ENCODE data around the gene MTFR1L.
A peak's percentile ranks its signal among the peaks of the same experiment; 100 is the strongest.

MTFR1L gene

DNA sequence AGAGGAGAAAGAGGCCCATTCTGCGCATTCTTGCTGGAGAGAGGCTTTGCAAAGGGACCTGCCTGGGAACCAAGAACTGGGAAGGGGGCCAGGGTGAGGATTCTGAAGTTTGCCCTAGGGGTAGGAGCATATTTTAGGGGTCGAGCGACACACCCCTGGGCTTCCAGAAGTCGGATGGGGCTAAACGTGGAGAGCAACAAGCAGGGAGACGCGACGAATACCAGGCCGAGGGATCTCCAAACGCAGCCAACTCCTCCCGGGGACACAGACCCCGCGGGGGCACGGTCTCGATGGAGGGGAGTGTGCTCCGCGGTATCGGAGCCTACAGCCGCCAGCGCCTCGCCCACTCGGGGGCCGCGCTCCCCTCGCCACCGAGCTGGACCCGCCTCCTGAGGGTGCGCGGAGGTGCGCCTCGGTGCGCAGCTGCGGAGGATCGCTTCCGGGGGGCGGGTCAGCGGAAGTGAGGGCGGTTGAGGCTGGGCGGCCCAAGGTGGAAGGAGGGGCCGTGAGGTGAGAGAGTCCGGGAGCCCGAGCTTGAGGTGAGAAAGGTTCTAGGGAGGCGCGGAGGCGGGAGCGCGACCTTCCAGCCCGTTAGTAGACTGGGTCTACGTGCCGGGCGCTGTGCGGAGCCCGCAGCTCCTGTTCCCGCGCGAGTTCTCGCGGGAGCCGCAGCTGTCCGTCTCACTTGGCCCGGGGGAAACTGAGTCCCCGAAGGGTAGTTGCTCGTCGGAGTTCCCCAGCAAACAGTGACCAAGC lies at the start of gene MTFR1L:
Gene MTFR1L (plus strand): TSS at position 464 of the 756 bp plus-strand sequence. CDS start 3,151 bp downstream, outside the sequence.
- DNase-seq (ENCODE audit: low read depth, low spot score), result no peak
- no CpG with 5 or more reads among the region's 64 CpGs for WGBS (ENCODE audit: insufficient coverage, insufficient read length)
- Histone ChIP-seq H3K36me3 (ENCODE audit: control insufficient read depth, insufficient read depth, low read length) (peaks cover 5% of the 10 kb centered on the region; the same call in 1 of the 2 replicates), H3K4me1 (ENCODE audit: control insufficient read depth, insufficient read depth, low read length) (peaks cover 5% of the 10 kb centered on the region; the same call in 1 of the 2 replicates), H3K27me3 (ENCODE audit: control insufficient read depth, insufficient read depth, low read length) (no peaks in the 10 kb centered on the region), H3K27ac (ENCODE audit: low read length) (no peak within 1 kb of the TSS), H3K4me3 (ENCODE audit: low read length) (peak within 1 kb of the TSS; percentile 60), H3K9me3 (ENCODE audit: control insufficient read depth, insufficient read depth, low read length) (no peaks in the 10 kb centered on the region)

DNA sequence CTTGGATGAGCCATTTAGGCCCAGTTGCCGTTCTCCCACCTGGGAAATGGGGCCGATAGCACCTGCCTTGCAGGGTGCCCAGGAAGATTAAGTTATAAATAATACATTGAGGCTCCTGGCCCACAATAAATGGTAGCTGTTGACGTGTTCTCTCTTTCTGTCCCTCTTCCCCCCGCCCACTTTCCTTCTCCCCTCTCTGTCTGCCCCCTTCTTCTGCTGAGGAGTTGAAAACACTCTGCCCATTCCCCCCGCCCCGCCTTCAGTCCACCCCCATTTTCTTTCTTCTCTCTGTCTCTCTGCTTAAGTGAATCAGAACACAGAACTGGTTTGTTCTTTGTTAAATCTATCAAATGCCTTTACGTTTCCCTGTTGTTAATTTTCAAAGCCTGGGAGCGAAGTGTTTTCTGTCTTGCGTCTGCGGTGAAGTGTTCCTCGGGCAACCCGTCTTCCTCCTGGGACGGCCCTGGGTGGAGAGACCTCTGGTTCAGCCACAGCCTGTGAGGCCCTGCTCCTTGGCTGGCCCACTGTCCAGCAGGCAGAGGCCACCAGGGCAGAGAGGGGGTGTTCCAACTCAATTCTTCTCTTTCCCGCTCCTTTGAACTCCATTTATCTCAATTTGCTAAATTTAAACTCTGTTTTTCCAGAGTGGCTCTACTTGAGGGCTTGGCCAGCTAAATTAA lies 49.1 kb upstream of the MTFR1L start:
- Histone ChIP-seq H3K9me3 (ENCODE audit: control insufficient read depth, insufficient read depth, low read length) (no peaks in the 10 kb centered on the region), H3K36me3 (ENCODE audit: control insufficient read depth, insufficient read depth, low read length) (no peaks in the 10 kb centered on the region), H3K4me3 (ENCODE audit: low read length) (no peak overlapping the region), H3K27me3 (ENCODE audit: control insufficient read depth, insufficient read depth, low read length) (no peaks in the 10 kb centered on the region), H3K4me1 (ENCODE audit: control insufficient read depth, insufficient read depth, low read length) (peaks cover 1% of the 10 kb centered on the region; the same call in 1 of the 2 replicates), H3K27ac (ENCODE audit: low read length) (no peak overlapping the region)
- no CpG with 5 or more reads among the region's 14 CpGs for WGBS (ENCODE audit: insufficient coverage, insufficient read length)
- DNase-seq (ENCODE audit: low read depth, low spot score), result no peak

DNA sequence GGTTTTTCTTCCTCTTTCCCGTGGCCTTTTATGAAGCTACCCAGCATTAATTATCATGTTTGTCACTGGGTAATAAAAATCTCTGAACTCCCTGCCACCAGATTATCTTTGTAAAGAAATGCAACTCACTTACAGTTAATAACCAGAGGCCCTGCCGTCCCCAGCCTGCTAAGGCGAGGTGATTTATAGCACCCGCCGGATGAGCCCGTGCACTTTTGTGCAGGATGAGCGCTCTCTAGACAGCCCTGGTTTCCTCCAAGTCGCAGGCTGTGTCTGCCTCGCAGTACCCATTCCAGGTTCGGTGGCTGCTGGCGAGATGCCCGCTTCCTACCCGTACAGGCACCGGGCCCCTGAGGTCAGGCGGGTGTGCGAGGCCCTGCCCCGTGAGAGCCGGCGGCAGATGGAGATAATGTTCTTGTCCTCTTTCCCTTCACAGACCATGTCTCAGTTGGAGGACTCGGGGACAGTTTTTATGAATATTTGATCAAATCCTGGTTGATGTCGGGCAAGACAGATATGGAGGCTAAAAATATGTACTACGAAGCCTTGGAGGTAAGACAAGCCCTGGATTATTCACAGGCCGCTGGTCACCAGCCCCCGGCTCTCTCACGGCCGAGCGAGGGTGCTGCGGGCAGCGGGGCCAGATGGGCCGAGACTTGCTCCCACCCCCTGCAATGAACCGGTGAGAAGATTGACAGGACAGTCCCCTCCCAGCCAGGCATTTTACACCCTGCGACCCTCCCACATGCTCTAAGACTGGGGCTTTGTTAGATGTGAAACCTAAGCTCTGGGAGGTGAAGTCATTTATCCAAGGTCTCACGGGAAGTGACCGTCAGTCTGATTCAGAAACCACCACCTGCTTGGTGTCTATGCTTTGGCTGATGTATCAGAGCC lies 48.3 kb upstream of the MTFR1L start:
- no peak for DNase-seq (ENCODE audit: low read depth, low spot score)
- no peaks in the 10 kb centered on the region for H3K36me3 ChIP-seq (ENCODE audit: control insufficient read depth, insufficient read depth, low read length)
- WGBS (ENCODE audit: insufficient coverage, insufficient read length), result no CpG with 5 or more reads among the region's 34 CpGs
- no peak overlapping the region for H3K27ac ChIP-seq (ENCODE audit: low read length)
- H3K4me1 ChIP-seq (ENCODE audit: control insufficient read depth, insufficient read depth, low read length), result peaks cover 1% of the 10 kb centered on the region; the same call in 1 of the 2 replicates
- no peaks in the 10 kb centered on the region for H3K9me3 ChIP-seq (ENCODE audit: control insufficient read depth, insufficient read depth, low read length)
- H3K4me3 ChIP-seq (ENCODE audit: low read length), result no peak overlapping the region
- no peaks in the 10 kb centered on the region for H3K27me3 ChIP-seq (ENCODE audit: control insufficient read depth, insufficient read depth, low read length)

DNA sequence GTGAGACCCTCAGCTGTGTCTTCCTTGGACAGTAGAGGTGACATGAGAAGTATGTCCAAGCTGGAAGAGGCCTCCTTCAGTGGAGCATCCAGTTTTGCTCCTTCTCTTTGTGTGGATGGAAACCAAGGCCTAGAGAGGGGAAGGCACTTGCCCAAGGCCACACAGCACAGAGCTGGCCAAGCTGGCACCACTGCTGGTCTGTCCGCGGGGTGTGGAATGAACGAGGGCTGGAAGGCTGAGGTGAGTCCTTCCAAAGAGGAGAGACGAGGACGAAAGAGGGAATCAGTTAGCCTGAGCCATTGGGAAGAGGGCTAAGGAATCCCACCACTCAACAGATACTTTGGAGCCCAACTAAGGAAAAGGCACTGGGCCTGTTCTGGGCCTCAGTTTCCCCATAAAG lies 47.6 kb upstream of the MTFR1L start:
- H3K27me3 ChIP-seq (ENCODE audit: control insufficient read depth, insufficient read depth, low read length), result no peaks in the 10 kb centered on the region
- no peaks in the 10 kb centered on the region for H3K36me3 ChIP-seq (ENCODE audit: control insufficient read depth, insufficient read depth, low read length)
- peaks cover 1% of the 10 kb centered on the region for H3K4me1 ChIP-seq (ENCODE audit: control insufficient read depth, insufficient read depth, low read length)
- H3K27ac ChIP-seq (ENCODE audit: low read length), result no peak overlapping the region
- no peak overlapping the region for H3K4me3 ChIP-seq (ENCODE audit: low read length)
- DNase-seq (ENCODE audit: low read depth, low spot score), result no peak
- no CpG with 5 or more reads among the region's 5 CpGs for WGBS (ENCODE audit: insufficient coverage, insufficient read length)
- H3K9me3 ChIP-seq (ENCODE audit: control insufficient read depth, insufficient read depth, low read length), result no peaks in the 10 kb centered on the region

DNA sequence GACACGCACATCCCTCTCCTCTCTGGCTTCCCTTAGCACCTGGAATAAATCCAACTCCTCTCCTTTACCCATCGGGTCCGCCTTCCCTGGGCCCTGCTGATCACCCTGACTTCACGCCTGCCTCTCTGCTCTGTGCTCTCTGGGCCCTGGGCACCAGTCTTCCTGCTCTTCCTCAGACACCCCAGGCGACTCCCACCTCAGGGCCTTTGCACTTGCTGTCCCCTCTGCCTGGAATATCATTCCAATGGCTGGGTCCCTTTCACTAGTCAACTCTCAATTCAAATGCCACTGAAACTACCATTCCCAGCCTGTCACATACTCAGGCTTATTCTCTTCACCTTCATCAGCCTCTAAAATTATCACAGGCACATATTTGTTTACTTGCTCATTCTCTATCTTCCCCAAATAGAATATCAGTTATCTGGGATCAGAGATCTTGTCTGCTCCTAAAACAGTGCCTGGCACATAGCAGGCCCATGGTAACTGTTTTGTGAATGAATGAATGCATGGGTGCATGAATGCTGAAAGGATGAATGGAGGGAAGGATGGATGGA lies 47.0 kb upstream of the MTFR1L start:
- H3K4me3 ChIP-seq (ENCODE audit: low read length), result no peak overlapping the region
- no CpG with 5 or more reads among the region's 5 CpGs for WGBS (ENCODE audit: insufficient coverage, insufficient read length)
- H3K4me1 ChIP-seq (ENCODE audit: control insufficient read depth, insufficient read depth, low read length), result peaks cover 1% of the 10 kb centered on the region
- H3K27ac ChIP-seq (ENCODE audit: low read length), result no peak overlapping the region
- no peaks in the 10 kb centered on the region for H3K36me3 ChIP-seq (ENCODE audit: control insufficient read depth, insufficient read depth, low read length)
- H3K9me3 ChIP-seq (ENCODE audit: control insufficient read depth, insufficient read depth, low read length), result no peaks in the 10 kb centered on the region
- H3K27me3 ChIP-seq (ENCODE audit: control insufficient read depth, insufficient read depth, low read length), result no peaks in the 10 kb centered on the region
- DNase-seq (ENCODE audit: low read depth, low spot score), result no peak

DNA sequence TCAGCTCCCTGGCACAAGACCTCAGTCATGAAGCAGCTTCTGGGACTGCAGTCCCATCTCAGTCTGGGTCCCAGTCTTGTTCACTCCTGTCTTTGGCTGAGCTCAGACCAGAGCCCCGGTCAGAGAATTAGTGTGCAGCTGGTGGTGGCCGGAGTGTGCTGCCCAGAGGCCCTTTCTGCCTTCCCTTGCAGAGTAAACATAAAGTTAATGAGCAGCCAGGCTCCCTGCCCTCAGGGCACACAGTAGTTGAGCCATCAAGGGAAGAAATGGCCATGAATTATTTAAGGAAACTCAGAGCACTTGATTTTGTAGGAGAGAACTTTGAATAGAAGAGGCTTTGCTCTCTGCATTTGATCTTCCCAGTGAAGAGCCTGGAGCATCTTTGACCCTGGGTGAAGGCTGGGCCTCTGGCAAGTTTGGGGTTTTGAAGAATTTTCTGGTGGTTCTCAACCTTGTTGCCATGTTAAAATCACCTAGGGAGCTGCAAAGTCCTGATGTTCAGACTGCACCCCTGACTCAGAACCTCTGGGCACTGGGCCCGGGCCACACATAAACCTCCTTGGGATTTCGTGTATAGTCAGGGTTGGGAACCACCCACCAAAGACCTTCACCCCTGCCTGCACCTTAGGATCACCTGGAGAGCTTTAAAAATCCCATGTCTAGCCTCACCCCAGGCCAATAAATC lies 46.2 kb upstream of the MTFR1L start:
- no peak for DNase-seq (ENCODE audit: low read depth, low spot score)
- Histone ChIP-seq H3K27me3 (ENCODE audit: control insufficient read depth, insufficient read depth, low read length) (no peaks in the 10 kb centered on the region), H3K27ac (ENCODE audit: low read length) (no peak overlapping the region), H3K4me1 (ENCODE audit: control insufficient read depth, insufficient read depth, low read length) (peaks cover 1% of the 10 kb centered on the region), H3K4me3 (ENCODE audit: low read length) (no peak overlapping the region), H3K9me3 (ENCODE audit: control insufficient read depth, insufficient read depth, low read length) (no peaks in the 10 kb centered on the region), H3K36me3 (ENCODE audit: control insufficient read depth, insufficient read depth, low read length) (no peaks in the 10 kb centered on the region)
- no CpG with 5 or more reads among the region's 4 CpGs for WGBS (ENCODE audit: insufficient coverage, insufficient read length)

DNA sequence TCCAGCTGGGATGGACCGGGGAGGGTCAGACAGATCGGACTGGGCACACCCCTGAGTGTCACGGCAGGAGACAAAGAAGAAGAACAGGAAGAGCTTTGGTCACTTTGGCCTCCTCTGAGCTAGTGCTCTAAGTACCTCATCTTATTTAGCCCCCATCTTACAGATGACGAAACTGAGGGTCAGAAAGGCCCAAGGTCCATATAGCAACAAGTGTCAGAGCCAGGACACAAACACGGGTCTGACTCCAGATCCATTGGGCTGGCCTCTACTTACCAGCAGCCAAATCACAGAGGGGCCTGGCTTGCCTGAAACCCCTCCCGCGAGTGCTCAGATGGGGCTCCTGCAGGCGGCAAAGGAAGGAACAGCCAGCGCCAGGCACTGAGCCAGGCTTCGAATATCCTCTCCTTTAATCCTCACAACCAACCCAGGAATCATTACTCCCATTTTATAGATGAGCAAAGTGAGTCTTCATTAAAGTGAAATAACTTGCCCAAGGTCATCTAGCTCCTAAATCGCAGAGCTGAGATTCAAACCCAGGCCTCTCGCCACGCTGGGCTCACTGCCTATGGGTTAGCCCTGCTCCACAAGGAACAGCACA lies 45.4 kb upstream of the MTFR1L start:
- Histone ChIP-seq H3K4me1 (ENCODE audit: control insufficient read depth, insufficient read depth, low read length) (peaks cover 1% of the 10 kb centered on the region), H3K9me3 (ENCODE audit: control insufficient read depth, insufficient read depth, low read length) (no peaks in the 10 kb centered on the region), H3K4me3 (ENCODE audit: low read length) (no peak overlapping the region), H3K27me3 (ENCODE audit: control insufficient read depth, insufficient read depth, low read length) (no peaks in the 10 kb centered on the region), H3K36me3 (ENCODE audit: control insufficient read depth, insufficient read depth, low read length) (no peaks in the 10 kb centered on the region), H3K27ac (ENCODE audit: low read length) (no peak overlapping the region)
- no CpG with 5 or more reads among the region's 13 CpGs for WGBS (ENCODE audit: insufficient coverage, insufficient read length)
- no peak for DNase-seq (ENCODE audit: low read depth, low spot score)

DNA sequence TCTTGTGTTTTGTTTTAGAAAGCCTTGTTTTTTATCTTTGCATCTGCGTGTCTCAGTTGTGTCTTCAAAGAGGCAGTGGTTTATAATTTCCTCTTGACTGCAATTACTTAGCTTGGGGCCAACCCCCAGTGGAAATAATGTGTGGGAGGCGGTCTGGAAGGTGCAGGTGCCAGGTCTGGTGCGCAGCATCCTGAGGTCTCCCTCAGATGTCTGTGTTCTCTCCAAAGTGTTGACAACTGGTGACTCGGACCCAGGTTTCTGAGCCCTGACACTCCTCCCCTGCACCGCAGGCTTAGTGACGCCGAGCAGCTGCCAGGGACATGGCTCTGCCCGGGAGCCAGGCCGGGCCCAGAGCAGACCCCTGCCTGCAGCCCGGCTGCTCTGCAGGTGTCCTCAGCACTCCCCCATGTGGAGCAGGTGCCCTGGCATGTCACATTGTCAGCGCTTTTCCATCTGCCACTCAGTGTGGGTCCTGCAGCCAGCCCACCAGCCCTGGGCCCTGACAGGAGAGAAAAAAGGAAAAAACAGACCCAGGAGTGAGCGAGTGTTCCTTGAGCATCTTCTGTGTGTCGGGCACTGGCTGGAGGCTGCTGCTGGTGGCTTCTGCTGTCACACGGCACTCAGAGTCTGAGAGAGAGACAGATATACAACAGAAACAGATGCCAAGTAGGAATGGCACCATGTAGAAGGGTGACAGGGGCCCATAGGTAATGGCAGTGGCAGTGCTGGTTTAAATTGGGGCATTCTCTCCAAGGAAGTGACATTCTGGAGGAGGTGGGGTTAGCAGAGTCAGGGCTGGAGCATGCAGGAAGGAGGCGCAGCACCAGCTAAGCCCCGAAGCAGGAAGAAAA lies 44.6 kb upstream of the MTFR1L start:
- no peak for DNase-seq (ENCODE audit: low read depth, low spot score)
- Histone ChIP-seq H3K4me3 (ENCODE audit: low read length) (no peak overlapping the region), H3K9me3 (ENCODE audit: control insufficient read depth, insufficient read depth, low read length) (no peaks in the 10 kb centered on the region), H3K4me1 (ENCODE audit: control insufficient read depth, insufficient read depth, low read length) (peaks cover 3% of the 10 kb centered on the region), H3K36me3 (ENCODE audit: control insufficient read depth, insufficient read depth, low read length) (no peaks in the 10 kb centered on the region), H3K27me3 (ENCODE audit: control insufficient read depth, insufficient read depth, low read length) (no peaks in the 10 kb centered on the region), H3K27ac (ENCODE audit: low read length) (no peak overlapping the region)
- WGBS (ENCODE audit: insufficient coverage, insufficient read length), result no CpG with 5 or more reads among the region's 16 CpGs

DNA sequence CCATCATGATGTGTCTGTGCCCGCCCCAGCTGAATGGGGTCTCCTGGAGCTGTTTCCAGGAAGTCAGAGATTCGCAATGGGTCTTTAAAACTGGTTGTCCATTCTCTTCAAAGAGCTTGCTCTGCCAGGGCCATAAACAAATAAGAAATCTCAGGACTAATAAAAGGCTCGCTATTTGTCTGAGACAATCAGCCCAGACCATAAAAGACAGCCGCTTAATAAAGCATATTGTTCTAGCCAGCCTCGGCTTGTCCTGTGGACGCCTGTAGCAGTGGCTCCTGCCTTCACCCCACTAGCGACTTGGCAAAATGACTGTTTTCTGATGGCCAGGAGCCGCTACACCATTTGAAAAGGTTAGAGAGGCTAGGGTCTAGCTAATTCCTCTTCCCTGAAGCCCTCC lies 40.4 kb upstream of the MTFR1L start:
- H3K9me3 ChIP-seq (ENCODE audit: control insufficient read depth, insufficient read depth, low read length), result no peaks in the 10 kb centered on the region
- H3K4me1 ChIP-seq (ENCODE audit: control insufficient read depth, insufficient read depth, low read length), result peaks cover 9% of the 10 kb centered on the region
- no peak overlapping the region for H3K4me3 ChIP-seq (ENCODE audit: low read length)
- DNase-seq (ENCODE audit: low read depth, low spot score), result no peak
- H3K27ac ChIP-seq (ENCODE audit: low read length), result no peak overlapping the region
- no CpG with 5 or more reads among the region's 8 CpGs for WGBS (ENCODE audit: insufficient coverage, insufficient read length)
- no peaks in the 10 kb centered on the region for H3K27me3 ChIP-seq (ENCODE audit: control insufficient read depth, insufficient read depth, low read length)
- H3K36me3 ChIP-seq (ENCODE audit: control insufficient read depth, insufficient read depth, low read length), result no peaks in the 10 kb centered on the region

Data from iPS DF 6.9 (cell line).